K562 (cell line): Measurements from ENCODE around the gene ITGAL. TPM values are rescaled to one million over a fixed set of nuclear protein-coding genes. Genes with fewer than 3 reads are reported as not detected.

Source experiments
- BRD9 ChIP-seq: fragments of 450-650 bp; IDR thresholded peaks from 2 replicates; pipeline ENCODE4 v1.6.1; 2018; ENCODE audit warnings: low read depth; ENCODE audit not compliant: partially characterized antibody
- CBX5 ChIP-seq: IDR thresholded peaks from 2 replicates; pipeline ENCODE4 v1.6.1; 2014; ENCODE audit warnings: low read depth, borderline replicate concordance
- CREB5 ChIP-seq: fragments of 250-450 bp; sonication (Bioruptor Pico); IDR thresholded peaks from 2 replicates; pipeline ENCODE4 v1.5.0; 2020; ENCODE audit warnings: mild to moderate bottlenecking
- FOXO4 ChIP-seq: fragments of 450-650 bp; formaldehyde crosslinking; IDR thresholded peaks from 2 replicates; pipeline ENCODE4 v1.4.0; 2020; ENCODE audit warnings: mild to moderate bottlenecking, moderate library complexity
- HDAC8 ChIP-seq: fragments of 450-650 bp; IDR thresholded peaks from 2 replicates; pipeline ENCODE4 v1.6.1; 2016; ENCODE audit warnings: mild to moderate bottlenecking, missing genetic modification characterization, moderate library complexity, missing compliant biosample characterization
- HOMEZ ChIP-seq: fragments of 250-450 bp; sonication (Bioruptor Pico); IDR thresholded peaks from 2 replicates; pipeline ENCODE4 v1.4.0; 2020; ENCODE audit warnings: mild to moderate bottlenecking, moderate library complexity
- MCM3 ChIP-seq: fragments of 450-650 bp; IDR thresholded peaks from 2 replicates; pipeline ENCODE4 v1.6.1; 2016
- NONO ChIP-seq, 2 experiments: fragments of 200-400 bp in 1 of 2; fragments of 450-650 bp in 1 of 2; formaldehyde crosslinking in 1 of 2; IDR thresholded peaks; 2 replicates each; pipeline ENCODE4 v1.6.1; 2017; ENCODE audit warnings: low read depth in 2 of 2, mild to moderate bottlenecking in 2 of 2, moderate library complexity in 2 of 2, low read length in 1 of 2
- NUFIP1 ChIP-seq: fragments of 450-650 bp; IDR thresholded peaks from 2 replicates; pipeline ENCODE4 v1.6.1; 2018; ENCODE audit not compliant: partially characterized antibody
- POLR2H ChIP-seq: IDR thresholded peaks from 2 replicates; pipeline ENCODE4 v1.6.1; 2016; ENCODE audit warnings: missing genetic modification characterization, low read depth, mild to moderate bottlenecking, control low read depth, missing compliant biosample characterization, moderate library complexity
- ZBTB33 ChIP-seq: sonication (generic); formaldehyde crosslinking; IDR thresholded peaks from 2 replicates; pipeline ENCODE4 v1.8.1; 2023; ENCODE audit warnings: mild to moderate bottlenecking, missing genetic modification reagents
- ZBTB34 ChIP-seq: fragments of 250-450 bp; sonication (Bioruptor Pico); IDR thresholded peaks from 2 replicates; pipeline ENCODE4 v1.8.0; 2021; ENCODE audit warnings: mild to moderate bottlenecking, moderate library complexity
- ZBTB9 ChIP-seq: fragments of 450-650 bp; formaldehyde crosslinking; IDR thresholded peaks from 2 replicates; pipeline ENCODE4 v1.4.0; 2020; ENCODE audit warnings: mild to moderate bottlenecking, moderate library complexity
- ZNF512 ChIP-seq: IDR thresholded peaks from 2 replicates; pipeline ENCODE4 v1.6.1; 2016; ENCODE audit warnings: missing genetic modification characterization, missing compliant biosample characterization
- ZZZ3 ChIP-seq: fragments of 450-650 bp; IDR thresholded peaks from 2 replicates; pipeline ENCODE4 v1.6.1; 2016; ENCODE audit warnings: antibody characterized with exemption, mild to moderate bottlenecking, moderate library complexity
- polyA plus RNA-seq, 8 experiments: library from polyadenylated mRNA; depleted of rRNA in 4 of 8; stranded (reverse) in 5 of 8; unstranded in 3 of 8; fragments of >200 nt; fragmentation: Nextera tagmentation in 2 of 8; fragmentation: Illumina TruSeq in 1 of 8; extraction: Ambion mirVana in 2 of 8; extraction: Trizol in 1 of 8; gene quantifications; 2 replicates each; pipeline versions ENCODE4 v1.2.1 to v1.2.3, GENCODE V29; 2011 to 2014; ENCODE audit warnings: inconsistent platforms in 1 of 8, missing spikeins in 1 of 8
- total RNA-seq, 7 experiments: library from RNA; depleted of rRNA in 6 of 7; stranded (reverse); fragments of >200 nt in 6 of 7; fragmentation: Illumina TruSeq in 2 of 7; extraction: Trizol in 2 of 7; gene quantifications; 2 replicates each; pipeline versions ENCODE4 v1.2.1 to v1.2.3, GENCODE V29; 2011 to 2021; ENCODE audit warnings: low replicate concordance in 1 of 7

Gene ITGAL
- total and polyA plus RNA-seq, 9 of the 15 experiments (the other 6 are each of a cell fraction or from before 2014, with no cell fraction given), result 0.01 to 0.53 TPM; not detected in 7

- TF ChIP-seq FOXO4 (no peak), NUFIP1 (no peak), HOMEZ (CRISPR knock-in tag) (no peak), ZBTB9 (CRISPR knock-in tag) (peak; percentile 20; the same call in 1 of the 2 replicates), ZZZ3 (no peak), CREB5 (CRISPR knock-in tag) (0 out of 2 replicates have a peak, but pooled peaks have one; percentile 21), ZNF512 (tag) (no peak), NONO (IDR thresholded peaks at IDR 0.05; ENCODE audit: low read depth in 2 of 2, low read length in 1 of 2) (peak; percentile 50 to 63; a peak in 2 of 4 replicates), CBX5 (no peak), POLR2H (tag) (peak; percentile 98), HDAC8 (tag) (no peak), BRD9 (peak; percentile 60), ZBTB34 (CRISPR knock-in tag) (no peak), ZBTB33 (CRISPR knock-in tag) (peak; percentile 55), MCM3 (no peak)
Measured at GRCh38 chr16:30445408-30446202, 26.9 kb upstream of the ITGAL start, which contains the start of gene SEPHS2 (continued).
